A549 (cell line): ENCODE data around the gene APOC3.

Experiments used
- CEBPB ChIP-seq, 2 experiments: fragments of >200 bp in 1 of 2; sonication (Bioruptor Twin) in 1 of 2; formaldehyde crosslinking in 1 of 2; IDR thresholded peaks; 2 replicates each; pipeline ENCODE4 v1.6.1; 2012 to 2016
- EP300 ChIP-seq, 2 experiments: fragments of >200 bp; sonication (Bioruptor Twin); formaldehyde crosslinking; IDR thresholded peaks; 2 replicates in 1 of 2; 3 replicates in 1 of 2; pipeline ENCODE4 v1.6.1; 2016 to 2017
- ESRRA ChIP-seq: fragments of 150-350 bp; IDR thresholded peaks from 2 replicates; pipeline ENCODE4 v1.6.1; 2014; ENCODE audit warnings: mild to moderate bottlenecking, low read length, borderline replicate concordance
- FOSB ChIP-seq: fragments of 250-450 bp; sonication (Bioruptor Pico); IDR thresholded peaks from 2 replicates; pipeline ENCODE4 v1.5.0; 2020; ENCODE audit warnings: mild to moderate bottlenecking, moderate library complexity
- JUN ChIP-seq, 2 experiments: fragments of >200 bp; sonication (Bioruptor Twin); formaldehyde crosslinking; IDR thresholded peaks; 2 replicates in 1 of 2; 3 replicates in 1 of 2; pipeline ENCODE4 v1.6.1; 2016 to 2017
- POLR2A ChIP-seq: IDR thresholded peaks from 2 replicates; pipeline ENCODE4 v1.6.1; 2012; ENCODE audit warnings: mild to moderate bottlenecking, low read length
- RAD21 ChIP-seq, 2 experiments: fragments of >200 bp in 1 of 2; sonication (Bioruptor Twin) in 1 of 2; formaldehyde crosslinking in 1 of 2; IDR thresholded peaks in 1 of 2; conservative IDR thresholded peaks in 1 of 2; 2 replicates in 1 of 2; 3 replicates in 1 of 2; pipeline ENCODE4 v1.6.1; 2012 to 2018; ENCODE audit warnings: inconsistent platforms in 1 of 2
- SMC3 ChIP-seq: fragments of >200 bp; sonication (Bioruptor Twin); formaldehyde crosslinking; IDR thresholded peaks from 3 replicates; pipeline ENCODE4 v1.6.1; 2018; ENCODE audit warnings: inconsistent platforms
- TP53 ChIP-seq: fragments of 250-450 bp; sonication (Bioruptor Pico); IDR thresholded peaks from 2 replicates; pipeline ENCODE4 v1.5.0; 2021; ENCODE audit warnings: mild to moderate bottlenecking, moderate library complexity
- ZFP36 ChIP-seq: fragments of 450-650 bp; IDR thresholded peaks from 2 replicates; pipeline ENCODE4 v1.6.1; 2014; ENCODE audit warnings: borderline replicate concordance; ENCODE audit not compliant: partially characterized antibody
- TF ChIP-seq, protein P1 (sequence below): IDR thresholded peaks from 2 replicates; pipeline ENCODE4 v1.6.1; 2012
- TF ChIP-seq, protein P2 (sequence below): fragments of >200 bp; sonication (Bioruptor Twin); formaldehyde crosslinking; IDR thresholded peaks from 3 replicates; pipeline ENCODE4 v1.5.1; 2016
- TF ChIP-seq, protein P3 (sequence below): fragments of 200-600 bp; sonication (generic); IDR thresholded peaks from 2 replicates; pipeline ENCODE4 v1.6.1; 2016; ENCODE audit warnings: antibody characterized with exemption, mild to moderate bottlenecking, moderate library complexity
- TF ChIP-seq, protein P4 (sequence below): fragments of 450-650 bp; IDR thresholded peaks from 2 replicates; pipeline ENCODE4 v1.6.1; 2014; ENCODE audit warnings: antibody characterized with exemption

DNA sequence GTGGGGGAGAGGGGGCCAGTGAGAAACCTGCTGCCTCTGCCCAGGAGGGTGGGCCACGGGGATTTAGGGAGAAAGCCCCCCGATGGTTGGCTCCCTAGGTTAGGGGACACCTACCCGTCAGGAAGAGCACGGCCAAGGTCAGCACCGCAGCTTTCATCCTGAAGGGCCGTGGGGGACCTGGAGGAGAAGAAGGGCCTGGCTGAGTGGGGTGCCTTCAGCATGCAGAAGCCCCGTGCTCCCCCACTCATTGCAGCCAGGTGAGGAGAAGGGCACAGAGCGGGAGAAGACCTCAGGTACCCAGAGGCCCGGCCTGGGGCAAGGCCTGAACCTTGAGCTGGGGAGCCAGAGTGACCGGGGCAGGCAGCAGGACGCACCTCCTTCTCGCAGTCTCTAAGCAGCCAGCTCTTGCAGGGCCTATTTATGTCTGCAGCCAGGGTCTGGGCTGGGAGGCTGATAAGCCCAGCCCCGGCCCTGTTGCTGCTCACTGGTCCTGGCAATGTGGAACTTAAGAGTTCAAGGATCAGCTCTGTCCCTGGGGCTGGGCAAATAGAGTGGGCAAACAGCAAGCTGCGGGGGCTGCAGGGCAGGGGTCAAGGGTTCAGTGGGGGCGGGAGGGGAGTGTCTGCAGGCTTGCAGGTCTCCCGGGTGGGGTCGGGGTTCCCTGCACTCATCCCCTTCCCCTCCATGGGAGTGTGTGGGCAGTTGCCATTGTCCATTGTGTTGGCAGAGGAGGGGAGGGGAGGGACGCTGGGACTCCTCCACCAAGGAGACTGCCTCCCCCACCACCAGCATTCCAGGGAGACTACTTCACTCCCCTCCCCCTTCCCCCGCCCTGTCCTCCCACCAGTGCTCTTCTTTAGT lies 7.8 kb downstream of the APOC3 start, which contains the start of gene APOA1:
- TF ChIP-seq POLR2A = no peak
- TF ChIP-seq, protein P1, sequence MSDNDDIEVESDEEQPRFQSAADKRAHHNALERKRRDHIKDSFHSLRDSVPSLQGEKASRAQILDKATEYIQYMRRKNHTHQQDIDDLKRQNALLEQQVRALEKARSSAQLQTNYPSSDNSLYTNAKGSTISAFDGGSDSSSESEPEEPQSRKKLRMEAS = no peak
- TF ChIP-seq, protein P2, sequence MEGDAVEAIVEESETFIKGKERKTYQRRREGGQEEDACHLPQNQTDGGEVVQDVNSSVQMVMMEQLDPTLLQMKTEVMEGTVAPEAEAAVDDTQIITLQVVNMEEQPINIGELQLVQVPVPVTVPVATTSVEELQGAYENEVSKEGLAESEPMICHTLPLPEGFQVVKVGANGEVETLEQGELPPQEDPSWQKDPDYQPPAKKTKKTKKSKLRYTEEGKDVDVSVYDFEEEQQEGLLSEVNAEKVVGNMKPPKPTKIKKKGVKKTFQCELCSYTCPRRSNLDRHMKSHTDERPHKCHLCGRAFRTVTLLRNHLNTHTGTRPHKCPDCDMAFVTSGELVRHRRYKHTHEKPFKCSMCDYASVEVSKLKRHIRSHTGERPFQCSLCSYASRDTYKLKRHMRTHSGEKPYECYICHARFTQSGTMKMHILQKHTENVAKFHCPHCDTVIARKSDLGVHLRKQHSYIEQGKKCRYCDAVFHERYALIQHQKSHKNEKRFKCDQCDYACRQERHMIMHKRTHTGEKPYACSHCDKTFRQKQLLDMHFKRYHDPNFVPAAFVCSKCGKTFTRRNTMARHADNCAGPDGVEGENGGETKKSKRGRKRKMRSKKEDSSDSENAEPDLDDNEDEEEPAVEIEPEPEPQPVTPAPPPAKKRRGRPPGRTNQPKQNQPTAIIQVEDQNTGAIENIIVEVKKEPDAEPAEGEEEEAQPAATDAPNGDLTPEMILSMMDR = no peak
- no peak for TF ChIP-seq SMC3
- TF ChIP-seq FOSB = no peak
- no peak for TF ChIP-seq CEBPB (IDR thresholded peaks at IDR 0.05)
- TF ChIP-seq ZFP36 = no peak
- TF ChIP-seq, protein P3, sequence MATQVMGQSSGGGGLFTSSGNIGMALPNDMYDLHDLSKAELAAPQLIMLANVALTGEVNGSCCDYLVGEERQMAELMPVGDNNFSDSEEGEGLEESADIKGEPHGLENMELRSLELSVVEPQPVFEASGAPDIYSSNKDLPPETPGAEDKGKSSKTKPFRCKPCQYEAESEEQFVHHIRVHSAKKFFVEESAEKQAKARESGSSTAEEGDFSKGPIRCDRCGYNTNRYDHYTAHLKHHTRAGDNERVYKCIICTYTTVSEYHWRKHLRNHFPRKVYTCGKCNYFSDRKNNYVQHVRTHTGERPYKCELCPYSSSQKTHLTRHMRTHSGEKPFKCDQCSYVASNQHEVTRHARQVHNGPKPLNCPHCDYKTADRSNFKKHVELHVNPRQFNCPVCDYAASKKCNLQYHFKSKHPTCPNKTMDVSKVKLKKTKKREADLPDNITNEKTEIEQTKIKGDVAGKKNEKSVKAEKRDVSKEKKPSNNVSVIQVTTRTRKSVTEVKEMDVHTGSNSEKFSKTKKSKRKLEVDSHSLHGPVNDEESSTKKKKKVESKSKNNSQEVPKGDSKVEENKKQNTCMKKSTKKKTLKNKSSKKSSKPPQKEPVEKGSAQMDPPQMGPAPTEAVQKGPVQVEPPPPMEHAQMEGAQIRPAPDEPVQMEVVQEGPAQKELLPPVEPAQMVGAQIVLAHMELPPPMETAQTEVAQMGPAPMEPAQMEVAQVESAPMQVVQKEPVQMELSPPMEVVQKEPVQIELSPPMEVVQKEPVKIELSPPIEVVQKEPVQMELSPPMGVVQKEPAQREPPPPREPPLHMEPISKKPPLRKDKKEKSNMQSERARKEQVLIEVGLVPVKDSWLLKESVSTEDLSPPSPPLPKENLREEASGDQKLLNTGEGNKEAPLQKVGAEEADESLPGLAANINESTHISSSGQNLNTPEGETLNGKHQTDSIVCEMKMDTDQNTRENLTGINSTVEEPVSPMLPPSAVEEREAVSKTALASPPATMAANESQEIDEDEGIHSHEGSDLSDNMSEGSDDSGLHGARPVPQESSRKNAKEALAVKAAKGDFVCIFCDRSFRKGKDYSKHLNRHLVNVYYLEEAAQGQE = no peak
- TF ChIP-seq EP300 (IDR thresholded peaks at IDR 0.05) = no peak
- TF ChIP-seq, protein P4, sequence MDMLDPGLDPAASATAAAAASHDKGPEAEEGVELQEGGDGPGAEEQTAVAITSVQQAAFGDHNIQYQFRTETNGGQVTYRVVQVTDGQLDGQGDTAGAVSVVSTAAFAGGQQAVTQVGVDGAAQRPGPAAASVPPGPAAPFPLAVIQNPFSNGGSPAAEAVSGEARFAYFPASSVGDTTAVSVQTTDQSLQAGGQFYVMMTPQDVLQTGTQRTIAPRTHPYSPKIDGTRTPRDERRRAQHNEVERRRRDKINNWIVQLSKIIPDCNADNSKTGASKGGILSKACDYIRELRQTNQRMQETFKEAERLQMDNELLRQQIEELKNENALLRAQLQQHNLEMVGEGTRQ = no peak
- TF ChIP-seq TP53 (CRISPR knock-in tag) = no peak
- TF ChIP-seq JUN (IDR thresholded peaks at IDR 0.05) = no peak
- no peak for TF ChIP-seq ESRRA
- no peak for TF ChIP-seq RAD21 (conservative IDR thresholded peaks at IDR 0.05 in 1 of 2, IDR thresholded peaks at IDR 0.05 in 1 of 2)
